Inflammatory macrophage (primary cell): ENCODE data around the gene CSTPP1.

ENCODE experiments used
- DNase-seq, 2 donors: peaks; one replicate each; pipeline ENCODE4 v3.0.0-alpha.2; 2020 to 2022
- total RNA-seq, 18 experiments: gene quantifications; one replicate each; lab custom pipeline; 2026; ENCODE audit warnings: mixed read lengths in 6 of 18, inconsistent platforms in 2 of 18; lab: John Stamatoyannopoulos, UW

Gene CSTPP1
- 3.1 to 11.3 (median 7.9) reads per million in 18 experiments for total RNA-seq

GRCh38 chr11:46936138-46937110 is at the start of gene CSTPP1:
Gene CSTPP1, plus strand, starts transcription at chr11:46936761. Its CDS starts 45 bp downstream, at chr11:46936806.
- peak; percentile 90 to 92 for DNase-seq

- no peak for DNase-seq
Observed at GRCh38 chr11:46888636-46889035, 47.9 kb upstream of the CSTPP1 start.

- DNase-seq: no peak
Observed at GRCh38 chr11:46889251-46889650, 47.3 kb upstream of the CSTPP1 start.

GRCh38 chr11:46889689-46890475 is 46.7 kb upstream of the CSTPP1 start:
- peak; percentile 85 to 87 for DNase-seq

GRCh38 chr11:46890665-46891064 is 45.9 kb upstream of the CSTPP1 start:
- DNase-seq: no peak

- DNase-seq: no peak
Observed at GRCh38 chr11:46892109-46892508, 44.5 kb upstream of the CSTPP1 start.

- DNase-seq: no peak
Observed at GRCh38 chr11:46892838-46893237, 43.7 kb upstream of the CSTPP1 start.

GRCh38 chr11:46894506-46894905 is 42.1 kb upstream of the CSTPP1 start:
- no peak for DNase-seq

- no peak for DNase-seq
Observed at GRCh38 chr11:46894961-46895360, 41.6 kb upstream of the CSTPP1 start.

- no peak for DNase-seq
Observed at GRCh38 chr11:46895821-46896220, 40.7 kb upstream of the CSTPP1 start.

GRCh38 chr11:46896719-46897406 is 39.7 kb upstream of the CSTPP1 start:
- DNase-seq: peak; percentile 71 to 78

GRCh38 chr11:46898396-46899095 is 38.0 kb upstream of the CSTPP1 start:
- DNase-seq: no peak

- no peak for DNase-seq
Observed at GRCh38 chr11:46899501-46900025, 37.0 kb upstream of the CSTPP1 start.

GRCh38 chr11:46900091-46900746 is 36.3 kb upstream of the CSTPP1 start:
- DNase-seq: no peak

- DNase-seq: no peak
Observed at GRCh38 chr11:46901156-46901555, 35.4 kb upstream of the CSTPP1 start.

- DNase-seq: no peak
Observed at GRCh38 chr11:46902694-46903093, 33.9 kb upstream of the CSTPP1 start.

GRCh38 chr11:46903846-46904245 is 32.7 kb upstream of the CSTPP1 start:
- DNase-seq: no peak

- no peak for DNase-seq
Observed at GRCh38 chr11:46905806-46906205, 30.8 kb upstream of the CSTPP1 start.

- peak in 1 of 2 donors; percentile 17 for DNase-seq
Observed at GRCh38 chr11:46906609-46907041, 29.9 kb upstream of the CSTPP1 start.

GRCh38 chr11:46907606-46908005 is 29.0 kb upstream of the CSTPP1 start:
- DNase-seq: no peak

- no peak for DNase-seq
Observed at GRCh38 chr11:46912526-46913150, 23.9 kb upstream of the CSTPP1 start.
